CD4-positive, alpha-beta T cell treated with Interleukin-17A for 1 hour (primary cell): Measurements from ENCODE around the gene NBPF1.
"Not testable (repeated sequence)": the region's sequence is repeated elsewhere in the genome, so short reads cannot be mapped to it uniquely, and the experiment has no call there.

ENCODE experiments used
- DNase-seq: peaks from one replicate; pipeline ENCODE4 v3.0.0-alpha.2; 2020

NBPF1 gene

DNA sequence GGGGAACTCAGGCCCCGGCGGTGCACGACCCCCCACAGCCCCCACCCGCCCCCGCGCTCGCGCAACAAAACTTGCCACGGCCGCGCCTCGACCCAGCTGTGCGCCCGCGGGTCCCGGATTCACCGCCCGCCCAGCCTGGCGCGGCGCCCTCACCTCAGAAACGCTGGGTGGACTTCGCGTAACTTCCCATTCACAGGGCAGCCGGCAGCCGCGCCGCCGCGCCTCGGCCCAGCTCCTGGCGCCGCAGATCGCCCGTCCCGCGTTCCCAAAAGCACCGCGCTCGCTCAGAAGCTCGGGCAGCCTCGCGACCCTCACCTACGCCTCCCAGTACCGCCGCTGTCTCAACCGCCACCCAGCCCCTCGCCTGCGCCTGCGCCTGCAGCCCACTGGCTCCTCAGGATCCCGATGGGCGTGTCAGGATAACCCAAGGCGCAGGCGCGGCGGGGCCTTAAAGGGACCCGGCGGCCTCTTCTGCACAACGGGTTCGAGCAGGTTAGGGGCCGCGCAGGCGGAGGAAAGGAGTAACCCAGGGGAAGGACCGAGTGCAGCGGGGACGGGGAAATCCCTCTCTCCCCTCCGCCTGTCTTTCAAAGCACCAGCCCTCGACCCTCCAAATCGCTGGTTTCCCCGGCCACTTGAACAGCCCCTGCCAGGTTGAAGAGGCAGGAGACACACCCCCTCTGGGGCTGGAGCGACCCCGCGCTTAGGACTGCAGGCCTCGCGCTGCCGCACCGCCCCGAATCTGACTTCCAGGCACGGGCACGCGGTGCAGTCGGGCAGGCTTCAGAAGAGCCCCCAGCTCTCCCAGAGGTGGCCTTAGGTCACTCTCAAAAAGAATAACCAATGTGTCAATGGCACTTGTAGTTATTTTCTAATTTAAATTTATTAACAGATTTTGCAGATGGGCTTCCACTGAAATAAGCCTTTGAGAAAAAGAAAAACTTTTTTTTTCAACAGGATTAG is at the start of gene NBPF1:
Gene NBPF1, minus strand, starts transcription at position 380 of the 963 bp plus-strand sequence.
- DNase-seq, result peak; percentile 84

DNA sequence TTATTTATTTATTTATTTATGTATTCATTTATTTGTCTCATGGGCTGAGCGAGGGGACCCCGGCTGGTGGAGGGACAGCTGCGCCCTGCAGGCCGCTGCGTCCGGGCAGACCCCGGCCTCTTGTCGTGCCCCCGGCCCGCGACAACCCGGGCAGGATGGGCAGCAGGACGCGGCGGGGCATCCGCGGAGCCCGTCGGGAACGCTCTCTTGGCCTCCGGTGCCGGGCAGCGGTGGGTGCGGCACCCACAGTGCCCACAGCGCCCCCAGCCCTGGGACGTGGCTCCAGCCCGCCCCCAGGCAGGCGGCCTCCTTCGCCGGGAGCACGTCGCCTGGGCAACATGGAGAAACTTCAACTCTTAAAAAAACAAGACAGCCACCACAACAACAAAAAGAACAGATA is 44.9 kb upstream of the NBPF1 start:
- DNase-seq, result not testable (repeated sequence)

DNA sequence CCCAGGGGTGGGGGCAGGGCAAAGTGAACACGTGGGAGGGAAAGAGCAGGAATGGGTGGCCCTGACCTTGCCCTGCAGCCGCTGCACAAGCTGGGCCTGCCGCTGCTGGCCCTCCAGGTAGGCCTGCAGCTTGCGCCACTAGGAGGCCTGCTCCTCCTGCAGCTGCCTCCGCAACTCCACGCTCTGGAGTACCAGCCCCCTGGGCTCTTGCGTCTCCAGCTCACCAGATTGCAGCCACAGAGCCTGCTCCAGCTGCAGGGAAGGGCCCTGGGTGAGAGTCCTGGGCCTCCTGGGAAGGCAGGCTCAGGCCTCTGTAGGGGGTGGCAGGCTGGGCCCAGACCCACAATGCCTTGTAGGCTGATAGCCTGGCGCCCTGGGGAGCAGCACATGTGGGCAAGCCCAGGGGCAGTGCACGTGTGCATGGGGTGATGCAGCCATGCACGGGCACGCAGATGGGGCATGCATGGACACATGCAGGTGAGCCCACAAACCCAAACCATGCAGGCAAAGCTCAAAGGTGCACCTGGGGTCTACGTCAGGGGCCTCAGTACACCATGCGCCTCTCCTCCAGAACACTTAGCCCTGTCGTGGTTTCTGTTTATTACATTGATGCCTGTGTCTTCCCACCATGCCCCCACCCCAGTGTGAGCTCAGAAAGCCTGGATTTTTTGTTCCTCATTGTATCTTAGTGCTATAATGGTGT is 43.8 kb upstream of the NBPF1 start:
- not testable (repeated sequence) for DNase-seq

DNA sequence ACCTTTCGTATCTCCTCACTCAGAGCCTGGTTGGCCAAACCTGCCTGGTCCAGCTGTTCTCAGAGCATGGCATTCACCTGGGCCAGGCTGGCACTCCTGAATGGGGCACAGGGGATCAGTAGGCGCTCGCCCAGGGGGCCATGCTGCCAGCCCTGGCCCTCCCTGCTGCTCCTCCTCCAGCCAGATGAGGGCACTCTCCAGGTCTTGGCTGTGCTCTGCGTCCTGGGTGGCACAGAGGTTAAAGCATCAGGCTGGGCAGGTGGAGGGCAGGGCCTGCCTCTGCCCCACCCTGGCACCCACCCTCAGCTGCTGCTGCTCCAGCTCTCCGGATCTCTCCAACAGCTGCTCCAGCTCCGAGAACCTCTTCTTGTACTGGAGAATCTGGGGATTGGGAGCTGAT is 43.2 kb upstream of the NBPF1 start:
- DNase-seq, result not testable (repeated sequence)

GRCh38 chr1:16651560-16651959 is 38.2 kb upstream of the NBPF1 start:
- DNase-seq, result not testable (repeated sequence)

GRCh38 chr1:16649960-16650359 is 36.6 kb upstream of the NBPF1 start:
- DNase-seq, result not testable (repeated sequence)

GRCh38 chr1:16649390-16649789 is 36.0 kb upstream of the NBPF1 start:
- DNase-seq, result not testable (repeated sequence)

GRCh38 chr1:16648756-16649155 is 35.4 kb upstream of the NBPF1 start:
- not testable (repeated sequence) for DNase-seq

- not testable (repeated sequence) for DNase-seq
These were observed 34.9 kb upstream of the NBPF1 start for GRCh38 chr1:16648250-16648649.

- DNase-seq, result peak; percentile 35
These were observed 34.1 kb upstream of the NBPF1 start for GRCh38 chr1:16647179-16648176.

- not testable (repeated sequence) for DNase-seq
These were observed 33.4 kb upstream of the NBPF1 start for GRCh38 chr1:16646716-16647115.

DNA sequence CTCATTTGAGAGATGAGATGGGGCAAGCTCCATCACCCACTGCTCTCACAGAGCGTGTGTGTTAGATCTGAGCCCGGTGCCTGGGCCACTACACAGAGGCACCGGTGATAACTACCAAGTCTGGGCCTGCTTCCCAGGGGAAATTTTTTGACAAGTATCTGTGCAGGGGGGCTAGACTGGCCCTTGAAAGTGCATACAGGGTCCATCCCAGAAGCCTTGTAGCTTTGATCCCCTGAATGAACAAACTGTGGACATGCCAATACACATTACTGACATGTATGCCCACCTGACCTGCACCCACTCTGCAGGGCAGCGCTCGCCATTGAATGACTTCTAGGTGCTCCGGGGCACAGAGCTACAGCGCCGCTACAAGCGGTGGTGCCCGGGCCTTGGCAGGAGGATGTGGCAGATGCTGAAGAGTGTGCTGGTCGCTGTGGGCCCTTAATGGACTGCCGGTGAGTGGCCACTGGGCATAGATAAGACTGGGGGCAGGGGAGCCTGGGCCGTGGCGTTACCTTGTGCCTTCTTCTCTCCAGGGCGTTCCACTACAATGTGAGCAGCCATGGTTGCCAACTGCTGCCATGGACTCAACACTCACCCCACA is 32.8 kb upstream of the NBPF1 start:
- DNase-seq, result not testable (repeated sequence)

DNA sequence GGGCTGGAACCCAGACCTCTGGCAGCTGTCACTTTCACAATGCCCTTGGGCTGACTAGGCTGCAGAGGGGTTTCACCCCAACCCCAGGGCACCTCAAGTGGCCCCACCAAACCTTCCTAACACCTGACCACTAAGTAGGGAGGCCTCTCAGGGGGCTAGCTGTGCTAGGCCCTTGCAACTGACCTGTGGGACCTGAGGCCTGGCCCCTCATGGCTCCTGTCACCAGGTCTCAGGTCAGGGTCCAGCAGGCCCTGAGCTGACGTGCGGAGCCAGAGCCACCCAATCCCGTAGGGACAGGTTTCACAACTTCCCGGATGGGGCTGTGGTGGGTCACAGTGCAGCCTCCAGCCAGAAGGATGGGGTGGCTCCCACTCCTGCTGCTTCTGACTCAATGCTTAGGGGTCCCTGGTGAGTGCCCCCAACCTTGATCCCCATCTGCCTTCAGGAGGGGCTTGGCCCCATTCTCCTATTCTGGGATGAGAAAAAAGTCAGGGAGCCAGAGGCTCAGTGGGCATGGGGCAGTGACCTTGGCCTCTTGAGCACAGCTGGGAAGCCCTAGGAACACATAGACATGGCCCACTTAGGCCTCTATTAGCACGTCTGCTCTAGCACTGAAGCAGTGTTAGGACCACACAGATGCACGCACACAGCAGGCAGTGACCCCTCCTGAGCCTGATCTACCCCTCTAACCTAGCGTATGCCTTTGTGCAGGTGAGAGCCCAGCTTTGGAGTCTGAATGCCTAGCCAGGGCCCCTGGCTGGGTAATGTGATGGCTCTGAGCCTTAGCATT is 32.1 kb upstream of the NBPF1 start:
- DNase-seq, result peak; percentile 20

DNA sequence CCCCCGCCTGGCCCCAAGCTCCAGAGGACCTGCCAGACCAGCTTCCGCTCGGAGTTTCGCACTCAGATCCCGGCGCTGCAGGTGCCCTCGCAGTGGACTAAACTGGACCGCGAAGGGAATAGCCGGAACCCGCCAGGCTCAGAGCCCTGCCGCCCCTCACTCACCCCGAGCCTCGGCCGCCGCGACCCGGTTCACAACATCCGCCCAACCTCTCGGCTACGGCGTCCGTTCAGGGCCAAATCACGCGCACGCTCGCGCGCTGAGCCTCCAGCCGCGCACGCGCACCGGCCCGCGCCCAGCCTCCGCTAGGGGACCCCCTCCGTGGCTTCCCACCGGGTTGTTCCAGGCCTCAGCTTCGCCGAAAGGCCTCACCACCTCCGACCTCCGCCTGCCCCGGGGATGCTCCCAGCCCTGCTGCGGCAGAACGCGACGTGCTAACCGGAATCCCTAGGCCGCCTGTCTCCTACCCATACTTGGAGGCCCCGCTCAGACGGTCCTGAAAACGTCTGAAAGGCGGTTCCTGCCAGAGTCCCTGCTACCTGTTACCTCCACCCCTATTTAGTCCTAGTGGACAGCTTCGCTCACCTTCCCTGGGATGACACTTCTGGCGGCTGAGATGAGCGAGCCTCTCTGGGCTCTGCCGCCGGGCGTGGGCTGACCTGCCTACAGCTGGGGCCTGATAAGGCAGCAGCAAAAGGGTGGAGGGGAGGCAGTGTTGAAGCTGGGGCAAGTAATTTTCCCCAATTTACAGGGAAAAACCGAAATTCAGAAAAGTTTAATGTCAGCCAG is 31.3 kb upstream of the NBPF1 start:
- peak; percentile 97 for DNase-seq

GRCh38 chr1:16644193-16644481 is 30.8 kb upstream of the NBPF1 start:
- DNase-seq, result no peak

DNA sequence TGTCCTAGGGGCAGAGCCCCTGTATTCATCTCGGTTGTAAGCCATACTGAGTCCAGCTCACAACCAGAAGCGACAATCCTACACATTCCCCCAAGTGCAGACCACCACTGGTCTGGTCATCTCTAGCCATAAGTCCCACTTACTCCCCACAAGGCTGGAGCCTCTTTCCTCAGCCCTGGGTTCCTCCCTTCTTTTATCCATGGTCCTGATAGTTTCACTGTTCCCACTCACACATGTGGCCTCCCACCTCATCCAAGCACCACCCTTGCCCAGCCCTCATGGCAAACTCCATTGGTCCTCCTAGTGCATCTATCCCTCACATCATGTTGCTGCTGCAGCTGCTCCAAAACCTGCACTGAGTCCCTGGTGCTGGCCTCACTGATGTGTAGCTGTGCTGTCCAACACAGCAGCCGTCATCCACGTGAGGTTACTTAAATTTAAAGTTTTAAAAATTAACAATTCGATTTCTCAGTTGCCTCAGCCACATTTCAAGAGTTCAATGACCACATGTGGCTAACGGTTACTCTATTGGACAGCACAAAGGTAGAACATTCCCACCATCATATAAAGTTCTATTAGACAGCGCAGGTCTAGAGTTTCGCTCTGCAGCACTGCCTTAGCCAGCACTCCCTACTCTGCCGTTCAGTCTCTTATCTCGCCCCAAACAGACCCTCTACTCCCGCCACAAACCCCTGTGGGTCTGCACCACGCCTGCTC is 30.3 kb upstream of the NBPF1 start:
- DNase-seq, result not testable (repeated sequence)

- not testable (repeated sequence) for DNase-seq
These were observed 29.6 kb upstream of the NBPF1 start for GRCh38 chr1:16643001-16643411.

- DNase-seq, result not testable (repeated sequence)
These were observed 28.9 kb upstream of the NBPF1 start for GRCh38 chr1:16642025-16642966.
